ENCODE data around the gene BLVRA.

Gene BLVRA

DNA sequence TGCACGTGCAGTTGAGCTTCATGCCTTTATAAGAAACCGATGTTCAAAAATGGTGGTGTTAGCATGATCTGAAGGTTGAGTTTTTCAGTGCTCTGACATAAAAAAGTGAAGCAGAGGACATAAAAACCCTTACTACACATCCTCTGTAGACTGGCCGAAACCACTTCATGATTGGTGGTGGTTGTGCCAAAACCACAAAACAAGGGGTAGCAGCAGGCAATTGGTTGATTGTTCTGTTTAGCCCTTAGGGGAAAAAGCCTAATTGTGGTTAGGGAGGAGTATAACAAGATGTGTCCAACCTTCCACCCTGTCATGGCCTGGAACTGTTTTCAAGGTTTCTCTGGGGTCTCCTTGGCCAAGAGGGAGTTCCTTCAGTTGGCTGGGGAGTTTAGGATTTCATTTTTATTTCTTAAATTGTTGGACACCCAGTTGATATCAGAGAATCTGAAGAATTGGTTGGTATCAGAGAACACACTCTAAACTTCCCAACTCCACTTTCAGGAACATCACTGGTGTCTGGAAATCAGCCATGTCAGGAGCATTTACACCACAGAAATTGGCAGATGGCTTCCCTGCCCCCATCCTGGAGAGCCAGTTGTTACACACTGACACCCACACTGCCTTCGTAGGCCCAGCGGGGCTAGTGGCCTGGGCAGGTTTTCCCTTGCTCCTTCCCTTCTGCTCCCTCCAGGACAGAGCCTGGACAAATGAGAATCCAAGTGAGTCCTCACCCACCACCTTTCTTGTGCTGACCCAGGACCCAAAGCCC is 92.1 kb downstream of the BLVRA start:
- Histone ChIP-seq H3K9ac (no peak overlapping the region), H3K27ac (no peak overlapping the region), H3K9me3 (ENCODE audit: control insufficient read depth, low read length) (no peaks in the 10 kb centered on the region), H3K36me3 (ENCODE audit: control insufficient read depth, insufficient read depth, low read length) (no peaks in the 10 kb centered on the region), H3K4me2 (ENCODE audit: low read length) (no peak overlapping the region), H3K4me3 (ENCODE audit: low read depth, low read length) (no peak overlapping the region), H2AFZ (no peak overlapping the region), H3K79me2 (no peaks in the 10 kb centered on the region), H3K27me3 (ENCODE audit: control insufficient read depth, insufficient read depth, low read length) (no peaks in the 10 kb centered on the region), H3K4me1 (no peaks in the 10 kb centered on the region)
- no peak for TF ChIP-seq CTCF (IDR thresholded peaks at IDR 0.05)

GRCh38 chr7:43851805-43852204 is 93.3 kb downstream of the BLVRA start:
- Histone ChIP-seq H3K27me3 (ENCODE audit: control insufficient read depth, insufficient read depth, low read length) (no peaks in the 10 kb centered on the region), H3K4me1 (no peaks in the 10 kb centered on the region), H3K36me3 (ENCODE audit: control insufficient read depth, insufficient read depth, low read length) (no peaks in the 10 kb centered on the region), H3K9ac (no peak overlapping the region), H3K79me2 (no peaks in the 10 kb centered on the region), H2AFZ (no peak overlapping the region), H3K4me3 (ENCODE audit: low read depth, low read length) (no peak overlapping the region), H3K27ac (no peak overlapping the region), H3K9me3 (ENCODE audit: control insufficient read depth, low read length) (no peaks in the 10 kb centered on the region), H3K4me2 (ENCODE audit: low read length) (no peak overlapping the region)
- TF ChIP-seq CTCF (IDR thresholded peaks at IDR 0.05), result no peak

DNA sequence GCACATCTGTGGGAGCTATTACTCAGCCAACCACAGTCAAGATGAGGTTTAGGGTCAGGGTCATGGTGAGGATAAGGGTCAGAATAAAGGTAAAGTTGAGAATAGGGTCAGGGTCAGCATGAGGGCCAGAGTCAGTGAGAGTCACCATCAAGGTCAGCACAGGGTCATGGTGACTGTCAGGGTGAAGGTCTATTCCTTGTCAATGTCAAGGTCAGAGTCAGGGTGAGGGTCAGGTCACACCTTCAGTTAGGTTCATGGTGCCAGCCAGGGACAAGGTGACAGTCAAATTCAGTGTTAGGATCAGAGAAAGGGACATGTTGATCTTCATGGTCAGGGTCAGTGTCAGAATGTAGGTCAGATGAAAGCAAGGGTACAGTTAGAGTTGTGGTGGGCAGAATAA is 96.7 kb downstream of the BLVRA start:
- no peaks in the 10 kb centered on the region for H3K4me1 ChIP-seq
- TF ChIP-seq CTCF (IDR thresholded peaks at IDR 0.05), result no peak
- H3K36me3 ChIP-seq (ENCODE audit: control insufficient read depth, insufficient read depth, low read length), result no peaks in the 10 kb centered on the region
- H3K4me3 ChIP-seq (ENCODE audit: low read depth, low read length), result no peak overlapping the region
- no peaks in the 10 kb centered on the region for H3K79me2 ChIP-seq
- no peak overlapping the region for H3K4me2 ChIP-seq (ENCODE audit: low read length)
- no peaks in the 10 kb centered on the region for H3K27me3 ChIP-seq (ENCODE audit: control insufficient read depth, insufficient read depth, low read length)
- H3K9ac ChIP-seq, result no peak overlapping the region
- no peaks in the 10 kb centered on the region for H3K9me3 ChIP-seq (ENCODE audit: control insufficient read depth, low read length)
- H2AFZ ChIP-seq, result no peak overlapping the region
- H3K27ac ChIP-seq, result no peak overlapping the region

DNA sequence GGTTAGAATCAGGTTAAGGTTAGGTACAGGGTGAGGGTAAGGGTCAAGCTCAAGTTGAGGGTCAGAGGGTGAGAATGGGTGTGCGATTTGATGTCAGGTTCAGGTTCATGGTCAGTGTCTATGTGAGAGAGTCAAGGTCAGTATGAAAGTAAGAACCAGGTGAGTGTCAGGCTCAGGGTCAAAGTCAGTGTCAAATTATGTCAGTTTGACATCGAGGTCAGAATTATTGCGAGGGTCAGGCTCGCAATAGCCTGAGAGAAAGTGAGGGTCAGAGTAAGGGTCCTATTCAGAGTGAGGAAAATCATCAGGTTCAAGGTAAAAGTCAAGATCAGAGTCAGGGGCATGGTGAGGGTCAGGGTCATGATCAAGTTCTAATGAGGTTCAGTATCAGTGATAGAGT is 97.8 kb downstream of the BLVRA start:
- H3K79me2 ChIP-seq, result no peaks in the 10 kb centered on the region
- no peak overlapping the region for H3K4me3 ChIP-seq (ENCODE audit: low read depth, low read length)
- TF ChIP-seq CTCF (IDR thresholded peaks at IDR 0.05), result no peak
- H3K4me2 ChIP-seq (ENCODE audit: low read length), result no peak overlapping the region
- no peaks in the 10 kb centered on the region for H3K9me3 ChIP-seq (ENCODE audit: control insufficient read depth, low read length)
- H3K27me3 ChIP-seq (ENCODE audit: control insufficient read depth, insufficient read depth, low read length), result no peaks in the 10 kb centered on the region
- no peak overlapping the region for H2AFZ ChIP-seq
- no peaks in the 10 kb centered on the region for H3K4me1 ChIP-seq
- H3K36me3 ChIP-seq (ENCODE audit: control insufficient read depth, insufficient read depth, low read length), result no peaks in the 10 kb centered on the region
- no peak overlapping the region for H3K9ac ChIP-seq
- no peak overlapping the region for H3K27ac ChIP-seq
